Type B pancreatic cell (in vitro differentiated cells): Measurements from ENCODE around the gene OTOS. TPM values are rescaled to one million over a fixed set of nuclear protein-coding genes. Genes with fewer than 3 reads are reported as not detected.
A peak's percentile ranks its signal among the peaks of the same experiment; 100 is the strongest.

Source experiments
- DNase-seq: peaks from one replicate; pipeline ENCODE4 v3.0.0; 2021; ENCODE audit warnings: mixed read lengths; ENCODE audit not compliant: unreplicated experiment; ENCODE audit errors: extremely low spot score
- H3K27ac Mint-ChIP-seq: 2 replicates; pipeline ENCODE4 v1.8.0; 2021; ENCODE audit warnings: mild to moderate bottlenecking, mixed read lengths
- H3K27me3 Mint-ChIP-seq: 2 replicates; pipeline ENCODE4 v1.8.0; 2021; ENCODE audit warnings: mixed read lengths
- H3K36me3 Mint-ChIP-seq: 2 replicates; pipeline ENCODE4 v1.8.0; 2021; ENCODE audit warnings: mixed read lengths
- H3K4me1 Mint-ChIP-seq: one replicate; pipeline ENCODE4 v1.8.0; 2021; ENCODE audit warnings: mixed read lengths; ENCODE audit not compliant: unreplicated experiment
- H3K4me3 Mint-ChIP-seq: 2 replicates; pipeline ENCODE4 v1.8.0; 2021; ENCODE audit warnings: mild to moderate bottlenecking, mixed read lengths
- H3K9me3 Mint-ChIP-seq: 2 replicates; pipeline ENCODE4 v1.8.0; 2021; ENCODE audit warnings: mixed read lengths
- total RNA-seq: library from RNA; stranded (reverse); gene quantifications from 2 replicates; pipeline ENCODE4 v1.2.1, GENCODE V29; 2021; ENCODE audit warnings: low replicate concordance
- TF ChIP-seq, protein P1 (sequence below): fragments of 200-600 bp; sonication (generic); conservative IDR thresholded peaks from 2 replicates; pipeline ENCODE4 v1.5.0; 2021; ENCODE audit warnings: antibody characterized with exemption, mild to moderate bottlenecking

OTOS gene
- total RNA-seq, 1 donor from 2014 or later, result not detected

DNA sequence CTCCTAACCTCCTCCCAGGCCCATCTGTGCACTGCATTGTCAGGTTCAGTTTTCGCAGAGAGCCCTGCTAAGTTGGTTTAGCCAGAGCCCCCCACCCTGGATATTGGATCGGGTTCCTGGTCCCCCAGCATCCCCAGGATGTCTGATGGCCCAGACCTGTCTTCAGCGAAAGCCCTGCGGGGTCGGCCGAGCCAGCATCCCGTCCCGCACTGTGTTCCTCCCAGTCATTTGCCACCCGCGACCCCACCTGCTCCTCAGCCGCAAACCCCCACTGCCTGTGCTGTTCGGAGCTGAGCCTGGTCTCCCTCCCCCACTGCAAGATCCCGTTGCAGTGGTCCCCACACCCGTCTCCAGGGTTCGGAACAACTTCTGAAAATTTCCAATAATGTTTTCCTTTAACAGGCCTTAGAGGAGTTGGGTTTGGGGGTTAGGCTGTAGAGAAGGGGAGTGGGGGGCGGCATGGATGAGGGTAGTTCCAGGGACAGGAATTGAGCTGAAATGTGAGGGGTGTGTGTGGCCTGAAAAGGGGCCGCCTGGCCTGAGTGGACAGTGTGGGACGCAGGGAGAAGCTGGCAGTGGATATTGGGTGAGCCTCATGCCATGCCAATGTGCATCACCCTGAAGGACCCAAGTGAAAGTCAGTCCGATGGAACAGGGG lies 2.7 kb downstream of the OTOS start:
- Mint-ChIP-seq H3K27ac (no peak overlapping the region), H3K4me1 (peaks cover 13% of the 10 kb centered on the region), H3K9me3 (no peaks in the 10 kb centered on the region), H3K36me3 (peaks cover 3% of the 10 kb centered on the region), H3K27me3 (peaks cover 22% of the 10 kb centered on the region), H3K4me3 (peak overlapping the region; percentile 64)
- TF ChIP-seq, protein P1, sequence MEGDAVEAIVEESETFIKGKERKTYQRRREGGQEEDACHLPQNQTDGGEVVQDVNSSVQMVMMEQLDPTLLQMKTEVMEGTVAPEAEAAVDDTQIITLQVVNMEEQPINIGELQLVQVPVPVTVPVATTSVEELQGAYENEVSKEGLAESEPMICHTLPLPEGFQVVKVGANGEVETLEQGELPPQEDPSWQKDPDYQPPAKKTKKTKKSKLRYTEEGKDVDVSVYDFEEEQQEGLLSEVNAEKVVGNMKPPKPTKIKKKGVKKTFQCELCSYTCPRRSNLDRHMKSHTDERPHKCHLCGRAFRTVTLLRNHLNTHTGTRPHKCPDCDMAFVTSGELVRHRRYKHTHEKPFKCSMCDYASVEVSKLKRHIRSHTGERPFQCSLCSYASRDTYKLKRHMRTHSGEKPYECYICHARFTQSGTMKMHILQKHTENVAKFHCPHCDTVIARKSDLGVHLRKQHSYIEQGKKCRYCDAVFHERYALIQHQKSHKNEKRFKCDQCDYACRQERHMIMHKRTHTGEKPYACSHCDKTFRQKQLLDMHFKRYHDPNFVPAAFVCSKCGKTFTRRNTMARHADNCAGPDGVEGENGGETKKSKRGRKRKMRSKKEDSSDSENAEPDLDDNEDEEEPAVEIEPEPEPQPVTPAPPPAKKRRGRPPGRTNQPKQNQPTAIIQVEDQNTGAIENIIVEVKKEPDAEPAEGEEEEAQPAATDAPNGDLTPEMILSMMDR, result no peak
- DNase-seq, result peak; percentile 62

DNA sequence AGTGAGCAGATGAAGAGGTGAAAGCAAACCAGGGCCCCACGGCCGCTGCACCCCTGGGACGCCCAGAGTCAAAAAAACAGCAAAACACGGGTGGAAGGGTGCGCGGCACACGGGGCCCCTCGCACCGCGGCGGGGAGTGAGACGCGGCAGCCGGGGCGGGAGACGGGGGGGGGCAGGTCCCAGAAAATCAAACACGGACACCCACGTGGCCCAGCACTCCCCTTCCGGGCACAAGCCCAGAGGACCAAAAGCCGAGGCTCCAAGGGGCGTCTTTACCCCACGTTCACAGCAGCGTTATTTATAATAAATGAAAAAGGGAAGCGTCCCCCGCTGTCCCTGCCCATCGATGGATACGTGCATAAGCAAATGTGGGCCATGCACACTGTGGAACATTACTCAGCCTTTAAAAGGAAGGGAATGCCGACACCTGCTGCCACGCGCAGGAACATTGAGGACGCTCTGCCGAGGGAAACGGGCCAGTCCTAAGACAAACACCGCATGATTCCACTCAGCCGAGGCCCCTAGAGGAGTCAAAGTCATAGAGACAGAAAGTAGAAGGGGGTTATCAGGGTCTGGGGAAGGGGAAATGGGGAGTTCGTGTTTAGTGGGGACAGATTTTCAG lies 3.7 kb downstream of the OTOS start:
- peak overlapping the region; percentile 98 for H3K4me3 Mint-ChIP-seq
- no peaks in the 10 kb centered on the region for H3K9me3 Mint-ChIP-seq
- H3K27me3 Mint-ChIP-seq, result peaks cover 19% of the 10 kb centered on the region
- H3K27ac Mint-ChIP-seq, result no peak overlapping the region
- H3K36me3 Mint-ChIP-seq, result peaks cover 3% of the 10 kb centered on the region
- TF ChIP-seq, protein P1, result no peak
- peaks cover 13% of the 10 kb centered on the region for H3K4me1 Mint-ChIP-seq
- no peak for DNase-seq

DNA sequence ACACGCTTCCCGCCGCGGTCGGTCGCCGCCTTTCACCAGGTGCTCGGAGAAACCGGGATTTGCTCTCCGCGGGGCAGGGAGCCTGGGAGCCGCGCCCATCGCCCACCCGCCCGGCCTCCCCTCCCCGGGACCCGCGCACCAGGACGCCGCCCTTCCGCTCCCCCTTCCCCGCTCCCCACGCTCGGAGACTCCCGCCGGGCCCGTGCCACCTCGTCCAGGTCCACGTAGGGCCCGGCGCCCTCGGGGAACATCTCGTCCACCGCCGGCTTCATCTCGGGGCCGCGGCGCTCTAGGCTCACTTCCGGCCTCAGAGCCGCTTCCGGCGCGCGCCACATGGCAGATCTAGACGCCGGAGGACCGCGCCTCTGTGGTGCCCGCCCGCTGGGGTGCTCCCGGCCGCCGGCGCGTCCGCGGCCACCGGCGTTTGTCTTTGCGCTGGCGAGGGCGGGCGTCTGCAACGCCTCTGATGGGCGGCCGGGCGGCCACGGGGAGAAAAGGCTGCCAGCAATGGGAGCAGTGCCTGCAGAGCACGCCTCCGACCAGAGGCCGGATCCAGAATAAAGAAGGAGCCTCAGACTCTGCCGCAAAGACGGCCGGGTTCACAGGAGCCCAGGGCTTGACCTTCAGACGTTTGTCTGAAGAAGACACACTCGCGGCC lies 4.3 kb downstream of the OTOS start, which contains the start of gene COPS9:
COPS9 (minus strand) TSS at position 293 of the 658 bp plus-strand sequence; CDS start at position 272, 21 bp downstream.
- peak; percentile 90 for DNase-seq
- H3K9me3 Mint-ChIP-seq, result no peaks in the 10 kb centered on the region
- TF ChIP-seq, protein P1, result no peak

DNA sequence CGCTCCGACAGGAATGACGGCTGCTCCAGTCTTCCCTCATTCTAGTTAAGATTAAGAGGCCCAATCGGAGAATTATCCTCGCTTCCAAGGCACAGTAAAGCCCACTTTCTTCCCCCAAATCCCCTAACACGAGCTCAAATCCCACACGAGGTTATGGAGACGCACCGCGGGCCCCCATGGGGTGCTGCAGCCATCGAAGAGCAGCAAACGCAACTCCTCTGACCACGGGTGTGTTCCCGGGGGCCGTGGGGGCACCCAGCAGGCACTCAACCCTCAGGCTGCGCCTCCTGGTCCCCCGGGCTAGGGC lies 4.8 kb downstream of the OTOS start:
- Mint-ChIP-seq H3K27me3 (peaks cover 12% of the 10 kb centered on the region), H3K9me3 (no peaks in the 10 kb centered on the region), H3K4me3 (peak overlapping the region; percentile 98), H3K4me1 (peaks cover 13% of the 10 kb centered on the region), H3K36me3 (peaks cover 3% of the 10 kb centered on the region), H3K27ac (peak overlapping the region; percentile 76)
- no peak for DNase-seq
- TF ChIP-seq, protein P1, result no peak

More for the DNA sequence above, 4.3 kb downstream of the OTOS start, which contains the start of gene COPS9:
- peak within 1 kb of the TSS; percentile 98 for H3K4me3 Mint-ChIP-seq
- H3K27me3 Mint-ChIP-seq, result peaks cover 15% of the 10 kb centered on the region
- peaks cover 3% of the 10 kb centered on the region for H3K36me3 Mint-ChIP-seq
- H3K4me1 Mint-ChIP-seq, result peaks cover 13% of the 10 kb centered on the region
- peak within 1 kb of the TSS; percentile 76 for H3K27ac Mint-ChIP-seq

DNA sequence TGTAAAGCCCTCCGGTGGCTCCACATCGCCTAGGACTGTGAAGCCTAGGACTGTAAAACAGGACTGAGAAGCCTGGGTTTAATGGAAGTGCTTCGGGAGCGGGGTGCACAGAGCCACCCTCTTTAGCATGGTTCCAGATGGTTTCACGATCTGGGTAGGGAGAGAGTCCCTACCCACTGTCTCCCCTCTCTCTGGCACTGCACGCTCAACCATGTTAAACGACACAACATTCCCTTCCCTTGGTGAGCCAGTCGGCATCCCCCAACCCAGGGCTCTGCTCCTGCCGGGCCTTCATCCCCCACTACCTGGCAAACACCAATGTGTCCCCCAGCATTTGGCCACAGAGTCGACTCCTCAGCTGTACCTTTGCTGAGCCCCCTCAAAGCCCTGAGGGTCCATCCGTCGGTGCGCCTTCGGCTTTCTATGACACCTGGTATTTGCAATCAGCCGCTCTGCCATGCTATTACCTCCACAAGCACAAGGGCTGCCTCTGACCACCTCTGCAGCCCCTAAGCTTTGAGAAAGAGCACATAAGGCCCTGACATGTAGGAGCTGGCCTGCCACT lies 5.4 kb downstream of the OTOS start:
- peak overlapping the region; percentile 76 for H3K27ac Mint-ChIP-seq
- TF ChIP-seq, protein P1, result no peak
- peaks cover 3% of the 10 kb centered on the region for H3K36me3 Mint-ChIP-seq
- peaks cover 9% of the 10 kb centered on the region for H3K27me3 Mint-ChIP-seq
- peaks cover 13% of the 10 kb centered on the region for H3K4me1 Mint-ChIP-seq
- DNase-seq, result peak; percentile 54
- no peaks in the 10 kb centered on the region for H3K9me3 Mint-ChIP-seq
- H3K4me3 Mint-ChIP-seq, result peak overlapping the region; percentile 98
